GM19240 (cell line): ENCODE data around the gene MARK3.
"Not testable (repeated sequence)": the region's sequence is repeated elsewhere in the genome, so short reads cannot be mapped to it uniquely, and the experiment has no call there.

Experiments used
- DNase-seq: peaks from one replicate; pipeline ENCODE4 v3.0.0; 2011; ENCODE audit warnings: low spot score; ENCODE audit not compliant: insufficient read length

The MARK3 gene

GRCh38 chr14:103510724-103511693 is 125.8 kb downstream of the MARK3 start:
- no peak for DNase-seq

GRCh38 chr14:103512180-103512579 is 127.0 kb downstream of the MARK3 start:
- not testable (repeated sequence) for DNase-seq

- DNase-seq, result no peak
Observed at GRCh38 chr14:103512701-103513611, 127.7 kb downstream of the MARK3 start.

GRCh38 chr14:103514596-103515421 is 129.6 kb downstream of the MARK3 start:
- no peak for DNase-seq

- DNase-seq, result no peak
Observed at GRCh38 chr14:103516426-103517173, 131.4 kb downstream of the MARK3 start.

- DNase-seq, result no peak
Observed at GRCh38 chr14:103517174-103517566, 132.0 kb downstream of the MARK3 start.

- DNase-seq, result no peak
Observed at GRCh38 chr14:103517721-103518421, 132.7 kb downstream of the MARK3 start.

- peak; percentile 76 for DNase-seq
Observed at GRCh38 chr14:103518422-103519042, 133.3 kb downstream of the MARK3 start.

GRCh38 chr14:103519043-103519836 is 134.0 kb downstream of the MARK3 start:
- no peak for DNase-seq

- DNase-seq, result no peak
Observed at GRCh38 chr14:103519837-103520212, 134.6 kb downstream of the MARK3 start.

GRCh38 chr14:103520269-103520656 is 135.0 kb downstream of the MARK3 start:
- no peak for DNase-seq

- peak; percentile 56 for DNase-seq
Observed at GRCh38 chr14:103520657-103521437, 135.6 kb downstream of the MARK3 start.

- no peak for DNase-seq
Observed at GRCh38 chr14:103521438-103521950, 136.3 kb downstream of the MARK3 start.

GRCh38 chr14:103521951-103522563 is 136.8 kb downstream of the MARK3 start:
- no peak for DNase-seq

GRCh38 chr14:103522649-103523574 is 137.7 kb downstream of the MARK3 start, which contains the start of gene CKB:
TSS of gene CKB (minus strand) at chr14:103522830. CDS start at chr14:103522493, 337 bp downstream.
- DNase-seq, result no peak

- DNase-seq, result no peak
Observed at GRCh38 chr14:103523575-103523954, 138.3 kb downstream of the MARK3 start.
